Liver (tissue), 9 donors: ENCODE data around the gene PFKL. TPM values are rescaled to one million over a fixed set of nuclear protein-coding genes. Genes with fewer than 3 reads are reported as not detected.

Experiments used
- DNase-seq: peaks from one replicate; pipeline ENCODE4 v3.0.0-alpha.2; 2017; ENCODE audit warnings: low spot score
- H3K27ac ChIP-seq, 2 donors: one replicate each; pipeline ENCODE4 v1.7.0; 2013; ENCODE audit warnings: inconsistent platforms in 2 of 2, low read length in 2 of 2, control low read depth in 1 of 2, low read depth in 1 of 2, mild to moderate bottlenecking in 1 of 2
- H3K27me3 ChIP-seq, 4 donors: one replicate each; pipeline versions ENCODE4 v1.6.1 to v1.7.0; 2013; ENCODE audit warnings: low read length in 3 of 4, inconsistent platforms in 1 of 4, mild to moderate bottlenecking in 1 of 4, moderate library complexity in 1 of 4; ENCODE audit not compliant: control insufficient read depth in 4 of 4, insufficient read depth in 4 of 4
- H3K36me3 ChIP-seq, 4 donors: one replicate each; pipeline versions ENCODE4 v1.6.1 to v1.7.0; 2013; ENCODE audit warnings: low read length in 3 of 4, mild to moderate bottlenecking in 3 of 4, low read depth in 1 of 4, moderate library complexity in 1 of 4; ENCODE audit not compliant: control insufficient read depth in 4 of 4, insufficient read depth in 3 of 4
- H3K4me1 ChIP-seq, 4 donors: one replicate each; pipeline versions ENCODE4 v1.6.1 to v1.7.0; 2013; ENCODE audit warnings: low read length in 3 of 4, mild to moderate bottlenecking in 3 of 4, moderate library complexity in 1 of 4; ENCODE audit not compliant: control insufficient read depth in 4 of 4, insufficient read depth in 4 of 4
- H3K4me3 ChIP-seq, 3 donors: one replicate each; pipeline versions ENCODE4 v1.6.1 to v1.7.0; 2013; ENCODE audit warnings: low read length in 3 of 3, control low read depth in 1 of 3, low read depth in 1 of 3, mild to moderate bottlenecking in 1 of 3
- H3K9ac ChIP-seq, 2 donors: one replicate each; pipeline ENCODE4 v1.7.0; 2013; ENCODE audit warnings: low read length in 2 of 2, mild to moderate bottlenecking in 2 of 2, moderate library complexity in 2 of 2, control low read depth in 1 of 2, low read depth in 1 of 2
- H3K9me3 ChIP-seq, 4 donors: one replicate each; pipeline versions ENCODE4 v1.6.1 to v1.7.0; 2013; ENCODE audit warnings: low read length in 3 of 4; ENCODE audit not compliant: control insufficient read depth in 4 of 4
- CTCF ChIP-seq: fragments of 150-350 bp; IDR thresholded peaks from 2 replicates; pipeline ENCODE4 v1.5.1; 2017; ENCODE audit warnings: improper control_type of control experiment, low read depth, low read length; ENCODE audit not compliant: missing input control
- EGR1 ChIP-seq, 2 donors: IDR thresholded peaks; 2 replicates each; pipeline ENCODE4 v1.6.1; 2016 to 2018; ENCODE audit warnings: antibody characterized with exemption in 2 of 2, low read depth in 2 of 2
- FOXA1 ChIP-seq: IDR thresholded peaks from 2 replicates; pipeline ENCODE4 v1.6.1; 2016; ENCODE audit warnings: antibody characterized with exemption
- FOXA2 ChIP-seq: IDR thresholded peaks from 2 replicates; pipeline ENCODE4 v1.6.1; 2016; ENCODE audit warnings: antibody characterized with exemption
- GABPA ChIP-seq, 2 donors: IDR thresholded peaks in 1 of 2; conservative IDR thresholded peaks in 1 of 2; 2 replicates each; pipeline ENCODE4 v1.6.1; 2016; ENCODE audit warnings: antibody characterized with exemption in 2 of 2, mild to moderate bottlenecking in 1 of 2, moderate library complexity in 1 of 2
- HNF4A ChIP-seq, 2 donors: conservative IDR thresholded peaks; 2 replicates each; pipeline ENCODE4 v1.6.1; 2016; ENCODE audit warnings: antibody characterized with exemption in 2 of 2, mild to moderate bottlenecking in 2 of 2
- HNF4G ChIP-seq: IDR thresholded peaks from 2 replicates; pipeline ENCODE4 v1.6.1; 2016; ENCODE audit warnings: antibody characterized with exemption
- JUND ChIP-seq, 2 donors: IDR thresholded peaks; 2 replicates each; pipeline ENCODE4 v1.6.1; 2016; ENCODE audit warnings: antibody characterized with exemption in 2 of 2
- MAX ChIP-seq: IDR thresholded peaks from 2 replicates; pipeline ENCODE4 v1.6.1; 2016; ENCODE audit warnings: antibody characterized with exemption
- RAD21 ChIP-seq, 2 donors: IDR thresholded peaks; 2 replicates each; pipeline ENCODE4 v1.6.1; 2016; ENCODE audit warnings: antibody characterized with exemption in 2 of 2, mild to moderate bottlenecking in 2 of 2
- REST ChIP-seq: IDR thresholded peaks from 2 replicates; pipeline ENCODE4 v1.6.1; 2016; ENCODE audit warnings: antibody characterized with exemption, mild to moderate bottlenecking
- RXRA ChIP-seq, 2 donors: IDR thresholded peaks; 2 replicates each; pipeline ENCODE4 v1.6.1; 2017 to 2018; ENCODE audit warnings: antibody characterized with exemption in 2 of 2, mild to moderate bottlenecking in 1 of 2
- SP1 ChIP-seq: IDR thresholded peaks from 2 replicates; pipeline ENCODE4 v1.6.1; 2018; ENCODE audit warnings: antibody characterized with exemption, mild to moderate bottlenecking
- TAF1 ChIP-seq: conservative IDR thresholded peaks from 2 replicates; pipeline ENCODE4 v1.6.1; 2016; ENCODE audit warnings: antibody characterized with exemption, mild to moderate bottlenecking
- WGBS: extraction: QIAGEN DNeasy Blood & Tissue Kit; methylation state at CpG from one replicate; pipeline ENCODE4 v1.1.7; 2013; 5-methylcytosine and 5-hydroxymethylcytosine counted together
- polyA plus RNA-seq, 2 donors: library from polyadenylated mRNA; stranded (reverse) in 1 of 2; unstranded in 1 of 2; fragments of 200-250 nt in 1 of 2; fragments of >200 nt in 1 of 2; fragmentation: Nextera tagmentation in 1 of 2; extraction: Ambion mirVana in 1 of 2; gene quantifications; one replicate each; pipeline versions ENCODE4 v1.2.1 to v1.2.3, GENCODE V29; 2013 to 2015
- total RNA-seq, 2 donors: library from RNA; depleted of rRNA; stranded (reverse); fragments of >200 nt; gene quantifications; one replicate each; pipeline ENCODE4 v1.2.3, GENCODE V29; 2014
- TF ChIP-seq, protein P1 (sequence below): IDR thresholded peaks from 2 replicates; pipeline ENCODE4 v1.6.1; 2016; ENCODE audit warnings: antibody characterized with exemption
- donor health status: healthy.
- donor health status: healthy.
- donor health status: healthy.
- donor health status: healthy.
- donor health status: healthy.

PFKL gene
- total and polyA plus RNA-seq, 4 donors = 48.1 to 98.4 (median 81.0) TPM

DNA sequence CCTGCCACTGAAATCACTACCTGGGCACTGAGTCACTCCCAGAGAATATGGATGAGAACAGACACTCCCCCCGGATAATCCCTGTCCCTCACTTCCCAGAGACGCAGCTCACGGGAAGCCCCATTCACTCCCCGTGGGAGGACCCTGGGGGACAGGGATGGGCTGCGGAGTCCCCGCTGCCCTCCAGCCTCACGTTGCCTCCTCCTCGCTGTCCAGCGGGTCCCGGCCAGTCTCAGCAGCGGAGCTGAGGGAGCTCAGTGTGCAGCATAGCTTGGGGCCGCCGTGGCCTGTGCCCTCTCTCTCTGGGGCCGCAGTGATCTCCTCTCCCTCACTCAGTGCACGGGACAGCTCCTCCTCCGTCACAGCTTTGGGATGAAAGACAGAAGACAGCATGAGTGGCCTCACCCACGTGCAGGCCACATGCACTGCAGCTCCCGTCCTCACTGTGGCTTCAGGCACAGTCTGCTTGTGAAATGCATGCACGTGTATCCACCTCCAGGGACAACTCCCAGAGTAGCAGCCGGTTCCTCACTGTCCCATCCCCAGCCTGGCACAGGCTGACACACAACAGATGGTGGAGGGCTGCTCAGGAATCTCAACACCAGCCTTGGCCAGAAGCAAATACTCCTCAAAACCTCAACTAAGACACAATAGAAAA is 31.9 kb downstream of the PFKL start:
- H3K27me3 ChIP-seq = no peaks in the 10 kb centered on the region
- H3K4me1 ChIP-seq = no peaks in the 10 kb centered on the region
- H3K36me3 ChIP-seq = peaks cover 4 to 27% (median 8%) of the 10 kb centered on the region in 4 donors
- 87% methylated on average over 20 of the region's 20 CpGs for WGBS
- H3K9me3 ChIP-seq = no peaks in the 10 kb centered on the region
- TF ChIP-seq RAD21 (IDR thresholded peaks at IDR 0.05) (no peak), REST (no peak), GABPA (IDR thresholded peaks at IDR 0.05 in 1 of 2, conservative IDR thresholded peaks at IDR 0.05 in 1 of 2) (no peak), RXRA (IDR thresholded peaks at IDR 0.05) (no peak), FOXA2 (no peak), MAX (no peak), TAF1 (no peak), CTCF (no peak)
- TF ChIP-seq, protein P1, sequence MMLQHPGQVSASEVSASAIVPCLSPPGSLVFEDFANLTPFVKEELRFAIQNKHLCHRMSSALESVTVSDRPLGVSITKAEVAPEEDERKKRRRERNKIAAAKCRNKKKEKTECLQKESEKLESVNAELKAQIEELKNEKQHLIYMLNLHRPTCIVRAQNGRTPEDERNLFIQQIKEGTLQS = no peak
- no peak overlapping the region for H3K4me3 ChIP-seq
- no peak for DNase-seq
- H3K27ac ChIP-seq = no peak overlapping the region
- no peak overlapping the region for H3K9ac ChIP-seq

DNA sequence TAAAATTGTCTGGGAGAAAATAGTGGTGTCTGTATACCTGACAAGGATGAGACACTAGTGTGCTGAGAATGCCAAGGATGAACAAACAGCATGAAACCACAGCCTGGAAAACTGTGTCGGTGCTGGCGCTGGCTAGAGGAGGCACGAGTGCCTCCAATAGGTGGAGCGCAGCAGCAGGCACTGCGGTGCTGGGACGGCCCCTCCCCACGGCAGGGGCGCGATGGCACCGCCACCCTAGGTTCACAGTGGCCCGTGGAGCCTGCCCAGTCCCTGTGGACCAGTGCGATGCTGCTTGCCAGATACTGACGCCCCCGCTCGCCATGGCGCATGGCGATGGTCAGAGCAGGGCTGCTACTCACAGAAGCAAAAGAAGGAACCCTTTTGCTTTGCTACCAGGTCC is 32.5 kb downstream of the PFKL start:
- peaks cover 1 to 22% (median 7%) of the 10 kb centered on the region in 4 donors for H3K36me3 ChIP-seq
- no peak for DNase-seq
- H3K4me1 ChIP-seq = no peaks in the 10 kb centered on the region
- H3K27ac ChIP-seq = no peak overlapping the region
- no peaks in the 10 kb centered on the region for H3K9me3 ChIP-seq
- H3K4me3 ChIP-seq = no peak overlapping the region
- no peaks in the 10 kb centered on the region for H3K27me3 ChIP-seq
- no peak overlapping the region for H3K9ac ChIP-seq
- 94% methylated on average over 17 of the region's 17 CpGs for WGBS
- TF ChIP-seq HNF4A (conservative IDR thresholded peaks at IDR 0.05) (no peak), FOXA1 (no peak), TAF1 (no peak), HNF4G (no peak), JUND (IDR thresholded peaks at IDR 0.05) (no peak), GABPA (IDR thresholded peaks at IDR 0.05 in 1 of 2, conservative IDR thresholded peaks at IDR 0.05 in 1 of 2) (no peak), MAX (no peak), REST (no peak), SP1 (no peak), EGR1 (IDR thresholded peaks at IDR 0.05; ENCODE audit: low read depth in 2 of 2) (no peak), CTCF (no peak), FOXA2 (no peak), RXRA (IDR thresholded peaks at IDR 0.05) (no peak), RAD21 (IDR thresholded peaks at IDR 0.05) (no peak)
- TF ChIP-seq, protein P1 = no peak
